ENCODE measurements around the gene BCCIP.

The BCCIP gene

GRCh38 chr10:125822878-125823662, at the start of gene BCCIP, which contains the start of gene UROS:
Gene BCCIP, plus strand, starts transcription at chr10:125823546. Its CDS starts 12 bp downstream, at chr10:125823558.
Gene UROS, minus strand, starts transcription at chr10:125823258. Its CDS starts 6,759 bp downstream, at chr10:125816499.
- peak; percentile 81 for DNase-seq

GRCh38 chr10:125773687-125774543, 49.4 kb upstream of the BCCIP start:
- no peak for DNase-seq

- DNase-seq: no peak
Measured at GRCh38 chr10:125774581-125775191, 48.7 kb upstream of the BCCIP start.

GRCh38 chr10:125775491-125776106, 47.7 kb upstream of the BCCIP start, which contains the start of gene MMP21:
Gene MMP21, minus strand, starts transcription at chr10:125775821. Its CDS starts 0 bp downstream, at chr10:125775821.
- no peak for DNase-seq

- DNase-seq: no peak
Measured at GRCh38 chr10:125777806-125778205, 45.5 kb upstream of the BCCIP start.

- no peak for DNase-seq
Measured at GRCh38 chr10:125778556-125778955, 44.8 kb upstream of the BCCIP start.

- no peak for DNase-seq
Measured at GRCh38 chr10:125779403-125780327, 43.7 kb upstream of the BCCIP start.

GRCh38 chr10:125781374-125781773, 42.0 kb upstream of the BCCIP start:
- no peak for DNase-seq

- DNase-seq: no peak
Measured at GRCh38 chr10:125782054-125782453, 41.3 kb upstream of the BCCIP start.

GRCh38 chr10:125782616-125783015, 40.7 kb upstream of the BCCIP start:
- DNase-seq: no peak

- DNase-seq: no peak
Measured at GRCh38 chr10:125783408-125783807, 39.9 kb upstream of the BCCIP start.

- no peak for DNase-seq
Measured at GRCh38 chr10:125783957-125784356, 39.4 kb upstream of the BCCIP start.

GRCh38 chr10:125785791-125786190, 37.6 kb upstream of the BCCIP start:
- DNase-seq: no peak

- no peak for DNase-seq
Measured at GRCh38 chr10:125788156-125789034, 35.0 kb upstream of the BCCIP start.

GRCh38 chr10:125792342-125793300, 30.7 kb upstream of the BCCIP start:
- no peak for DNase-seq

GRCh38 chr10:125795128-125795527, 28.2 kb upstream of the BCCIP start:
- no peak for DNase-seq

- no peak for DNase-seq
Measured at GRCh38 chr10:125795637-125796190, 27.6 kb upstream of the BCCIP start.

GRCh38 chr10:125797424-125797823, 25.9 kb upstream of the BCCIP start:
- no peak for DNase-seq

Measured in NCI-H1092 (cell line).